Stimulated activated CD4-positive, alpha-beta T cell treated with anti-CD3 and anti-CD28 coated beads, Interleukin-12 subunit alpha, Interleukin-12 subunit beta, amount 100 ng/mL, for 24 hours (primary cell): ENCODE results near the gene AUTS2.

ENCODE experiments used
- DNase-seq, 2 experiments: peaks; one replicate each; pipeline ENCODE4 v3.0.0-alpha.2; 2020; ENCODE audit warnings: low read depth in 2 of 2

Gene AUTS2

DNA sequence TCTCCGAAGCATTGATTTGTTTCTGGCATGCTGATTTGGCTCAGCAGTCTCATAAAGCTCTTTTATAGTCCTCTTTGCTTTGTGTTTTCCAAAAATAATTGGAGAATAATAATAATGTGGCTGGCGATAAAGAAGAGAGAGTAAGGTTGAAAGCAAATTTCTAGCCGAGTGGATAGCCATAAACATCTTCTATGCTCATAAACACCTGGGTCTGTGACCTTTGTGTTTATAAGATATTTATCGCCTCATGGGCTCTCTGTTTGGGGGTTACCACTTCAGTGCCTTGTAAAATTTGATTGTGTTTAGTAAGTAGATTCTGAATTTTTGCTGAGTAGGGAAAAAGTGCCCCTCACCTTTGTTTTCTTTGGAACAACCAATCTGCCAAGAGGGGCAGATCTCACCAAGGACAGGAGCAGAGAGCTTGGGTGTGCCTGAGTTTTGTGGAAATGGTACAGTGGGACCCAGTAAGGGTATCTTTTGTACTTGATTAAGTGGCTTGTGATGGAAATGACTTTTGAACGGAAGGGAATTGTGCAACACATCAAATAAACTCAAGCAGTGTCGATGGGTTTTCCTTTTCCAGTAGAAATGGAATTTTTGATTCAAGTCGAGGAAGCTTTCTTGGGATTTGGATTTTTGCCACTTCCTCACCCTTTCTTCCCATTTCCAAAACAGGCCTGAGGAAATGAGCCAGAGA lies 220.5 kb downstream of the AUTS2 start:
- no peak for DNase-seq

DNA sequence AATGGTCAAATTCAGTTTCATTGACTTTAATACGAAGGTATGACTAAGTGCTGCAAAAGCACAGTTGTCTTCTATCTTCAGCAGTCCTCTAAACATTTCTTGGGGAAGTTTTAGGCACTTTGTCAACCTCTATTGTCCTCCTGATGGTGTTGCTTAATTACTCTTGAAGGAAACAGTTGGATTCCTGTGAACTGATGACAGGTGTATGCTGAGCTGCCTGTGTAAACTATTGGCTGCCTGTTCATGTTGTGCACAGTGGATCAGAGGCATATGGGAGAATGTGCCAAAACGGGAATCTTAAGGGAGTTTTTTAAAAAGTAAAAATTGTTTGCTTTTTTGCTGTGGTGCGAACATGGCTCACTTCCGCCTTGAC lies 221.0 kb downstream of the AUTS2 start:
- no peak for DNase-seq

DNA sequence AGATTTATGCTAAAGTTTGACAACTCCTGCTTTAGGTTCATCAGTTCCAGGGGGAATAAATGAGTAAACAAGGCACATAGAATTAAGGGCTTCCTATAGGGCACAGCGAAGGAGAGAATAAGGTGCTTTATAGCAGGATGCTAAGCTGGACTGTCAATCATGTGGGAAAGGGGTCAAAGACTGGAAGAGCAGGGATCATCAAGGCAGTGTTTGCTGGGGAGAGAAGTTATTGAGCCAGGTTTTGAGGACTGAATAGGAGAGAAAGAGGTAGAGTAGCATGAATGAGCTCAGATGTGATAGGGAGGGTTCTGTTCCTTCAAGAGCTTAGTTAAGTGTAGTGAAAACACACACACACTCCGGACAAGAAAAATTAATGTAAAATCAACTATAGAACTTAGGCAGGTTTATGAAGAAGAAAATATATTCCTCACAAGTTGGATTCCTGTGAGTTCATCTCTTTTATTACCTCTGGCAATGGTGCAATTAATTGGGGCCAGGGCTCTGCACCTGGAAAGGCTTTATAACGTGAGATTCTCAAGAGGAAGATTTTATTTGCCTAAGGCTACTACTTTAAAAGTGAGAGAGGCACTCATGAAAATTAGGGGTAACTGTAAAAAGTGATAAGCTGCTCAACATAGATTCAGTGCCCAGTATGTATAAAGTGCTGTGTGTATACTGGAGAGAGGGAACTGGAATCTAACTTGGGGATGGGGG lies 222.4 kb downstream of the AUTS2 start:
- DNase-seq, result no peak

DNA sequence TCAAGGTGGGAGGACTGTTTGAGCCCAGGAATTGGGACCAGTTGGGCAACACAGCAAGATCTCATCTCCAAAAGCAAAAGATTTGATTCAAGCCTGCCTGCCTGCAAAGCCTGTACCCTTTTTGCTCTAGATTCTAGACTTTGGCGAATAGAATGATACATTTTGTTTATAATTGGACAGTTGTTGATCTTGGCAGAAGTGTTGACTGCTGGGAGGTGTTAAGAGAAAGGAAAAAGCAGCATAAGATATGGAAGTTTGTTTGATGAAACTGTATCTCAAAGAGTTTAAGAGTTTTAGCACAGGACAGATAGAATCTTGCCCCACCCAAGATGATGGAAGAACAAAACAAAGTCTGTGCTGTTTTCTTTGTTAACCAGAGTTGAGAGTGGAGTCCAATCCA lies 224.1 kb downstream of the AUTS2 start:
- no peak for DNase-seq

DNA sequence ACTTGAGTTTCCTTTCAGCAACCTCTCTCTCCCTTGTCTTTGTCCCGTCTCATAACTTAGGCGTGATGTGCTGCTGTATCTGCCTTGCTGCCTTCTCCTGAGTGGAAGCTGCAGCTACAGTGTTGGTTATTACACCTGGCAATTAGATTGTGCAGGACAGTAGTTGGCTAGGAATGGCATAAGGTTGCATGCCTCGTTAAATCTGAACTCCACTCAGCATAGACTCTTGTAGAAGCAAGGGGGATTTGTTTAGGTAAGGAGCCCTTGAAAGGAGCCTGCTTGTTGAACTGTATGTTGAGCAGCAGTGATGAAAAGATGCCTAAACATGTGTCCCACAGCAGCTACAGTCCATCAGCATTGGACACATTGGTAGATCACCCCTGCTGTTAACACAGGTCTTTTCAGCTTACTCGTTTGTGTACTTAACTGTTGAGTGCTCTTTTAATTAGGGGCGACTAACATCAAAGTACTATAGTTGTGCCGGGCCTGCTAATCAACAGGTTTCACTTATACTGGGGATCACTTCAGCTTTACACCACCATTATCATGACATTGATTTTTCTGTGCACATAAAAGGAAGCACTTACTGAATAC lies 225.0 kb downstream of the AUTS2 start:
- no peak for DNase-seq

DNA sequence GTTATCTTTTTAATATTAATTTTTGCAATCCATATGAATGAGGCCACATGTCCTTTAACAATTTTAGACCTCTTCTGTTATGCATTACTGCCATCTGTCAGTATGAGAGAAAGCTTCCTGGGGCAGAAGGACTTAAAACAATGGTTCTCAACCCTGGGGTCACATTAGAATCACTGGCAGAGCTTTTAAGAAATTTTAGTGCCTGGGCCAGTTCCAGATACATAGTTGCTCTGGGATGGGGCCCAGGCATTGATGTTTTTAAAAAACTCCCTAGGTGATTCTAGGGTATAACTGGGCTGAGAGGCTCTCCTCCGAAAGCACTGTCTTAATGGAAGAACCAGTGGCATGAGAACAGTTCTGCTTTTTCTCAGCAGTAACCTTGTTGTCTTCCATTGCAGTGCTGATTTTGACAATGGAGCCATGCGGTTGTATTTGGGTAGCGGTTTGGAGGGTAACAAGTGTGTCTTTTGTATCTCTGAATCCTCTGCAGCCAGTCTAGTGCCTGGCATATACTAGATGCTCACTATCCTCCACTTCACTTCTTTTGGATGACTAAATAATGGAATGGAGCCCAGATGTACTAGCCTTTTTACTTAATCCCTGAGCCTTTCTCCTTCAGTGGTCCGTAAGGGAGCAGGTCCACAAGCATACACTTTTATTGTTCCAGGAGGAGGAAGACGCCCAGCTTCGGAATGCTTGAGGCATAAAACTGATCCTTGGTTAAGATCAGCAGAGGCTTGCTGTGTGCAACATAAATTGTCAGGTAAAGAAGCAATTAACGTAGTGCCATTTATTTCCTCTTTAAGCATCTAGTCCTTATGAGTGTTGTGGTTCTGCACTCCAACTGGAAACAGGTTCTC lies 227.1 kb downstream of the AUTS2 start:
- DNase-seq, result no peak

DNA sequence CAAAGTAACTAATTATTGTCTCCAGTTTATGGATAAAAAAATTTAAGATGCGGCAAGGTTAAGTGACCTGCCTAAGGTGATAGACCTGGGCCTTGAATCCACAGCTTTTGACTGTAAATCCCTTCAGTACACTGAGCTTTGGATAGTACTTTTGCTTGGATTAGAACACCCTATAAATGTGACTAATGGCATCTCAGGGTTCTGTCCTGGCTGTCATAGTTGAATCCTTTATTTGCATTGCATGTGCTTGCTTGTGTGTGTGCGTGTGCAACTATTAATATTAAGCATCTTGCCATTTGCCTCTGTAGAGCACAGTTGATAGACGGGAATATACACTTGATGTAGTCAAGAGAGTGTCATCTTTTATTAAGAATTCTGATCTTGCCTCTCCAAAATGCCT lies 228.0 kb downstream of the AUTS2 start:
- no peak for DNase-seq

DNA sequence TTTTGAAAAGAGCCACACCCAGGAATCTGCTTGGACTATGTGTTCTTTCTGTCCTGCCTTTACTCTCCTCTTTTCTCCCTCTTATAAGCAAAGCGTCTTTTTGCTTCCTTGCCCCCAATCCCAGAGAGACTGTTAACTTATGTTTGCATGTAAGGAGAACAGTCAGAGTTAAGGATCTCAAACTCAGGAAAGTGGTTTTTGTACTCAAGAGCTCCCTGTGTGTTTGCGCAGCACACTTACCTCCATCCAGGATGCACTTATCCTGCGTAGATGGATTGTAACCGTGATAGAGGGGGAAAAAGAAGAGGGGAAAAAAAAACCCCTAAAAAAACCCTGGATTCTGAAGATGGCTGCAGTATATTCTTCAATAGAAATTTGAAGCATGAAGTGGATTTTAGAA lies 228.9 kb downstream of the AUTS2 start:
- DNase-seq, result no peak

DNA sequence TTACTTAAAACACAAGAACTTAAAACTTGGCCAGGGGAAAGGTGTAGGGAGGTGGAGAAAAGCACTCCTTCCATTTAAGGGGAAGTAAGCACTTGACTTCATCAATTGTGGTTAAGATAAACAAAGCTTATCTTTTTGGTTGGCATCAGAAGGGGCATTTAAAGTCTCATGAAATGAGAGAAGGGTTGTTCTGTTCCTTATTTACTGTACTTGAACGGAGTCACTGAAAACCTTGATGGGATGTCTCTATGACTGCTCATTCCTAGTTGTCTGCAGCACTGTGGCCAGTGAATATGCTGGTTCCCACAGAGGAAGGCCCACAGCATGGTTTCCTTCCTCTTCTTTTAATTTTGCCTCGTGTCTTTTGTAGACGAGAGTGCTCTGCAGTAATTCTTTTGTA lies 229.3 kb downstream of the AUTS2 start:
- no peak for DNase-seq

DNA sequence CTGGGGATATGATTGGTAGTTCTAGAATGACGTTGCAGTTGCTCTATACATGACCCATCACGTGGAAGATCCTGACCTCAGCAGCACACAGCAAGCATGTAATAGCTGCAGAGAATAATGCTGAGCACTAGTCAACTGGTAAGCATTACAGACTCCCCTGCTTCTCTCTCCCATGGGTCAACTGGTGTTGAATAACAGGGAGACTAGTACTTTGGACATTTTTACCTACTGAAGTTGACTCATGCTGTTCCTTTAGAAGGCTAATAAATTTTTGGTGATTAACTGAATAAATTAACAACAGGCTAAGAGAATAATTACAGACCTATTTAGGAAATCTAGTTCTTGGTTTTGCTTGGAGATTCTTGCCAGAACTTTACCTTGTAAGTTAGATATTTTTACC lies 234.1 kb downstream of the AUTS2 start:
- no peak for DNase-seq

DNA sequence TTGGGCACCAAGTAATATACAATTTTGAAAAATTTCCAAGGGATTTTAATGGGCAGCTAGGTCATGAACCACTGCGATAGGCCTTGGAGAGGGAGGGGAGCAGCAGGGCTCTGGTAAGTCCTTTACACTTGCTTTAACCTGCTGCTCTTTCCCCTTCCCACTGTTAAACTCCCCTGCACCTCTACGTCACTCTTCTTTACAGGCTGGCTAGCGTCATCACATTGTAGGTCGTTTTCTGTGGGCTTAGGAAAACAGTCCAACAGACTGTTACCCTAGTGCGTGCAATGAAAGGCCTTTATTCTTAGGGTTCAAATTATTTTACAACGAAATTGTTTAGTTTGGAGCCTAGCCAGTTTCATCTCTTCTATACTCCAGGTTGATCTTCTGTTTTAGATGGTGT lies 235.7 kb downstream of the AUTS2 start:
- DNase-seq, result no peak

DNA sequence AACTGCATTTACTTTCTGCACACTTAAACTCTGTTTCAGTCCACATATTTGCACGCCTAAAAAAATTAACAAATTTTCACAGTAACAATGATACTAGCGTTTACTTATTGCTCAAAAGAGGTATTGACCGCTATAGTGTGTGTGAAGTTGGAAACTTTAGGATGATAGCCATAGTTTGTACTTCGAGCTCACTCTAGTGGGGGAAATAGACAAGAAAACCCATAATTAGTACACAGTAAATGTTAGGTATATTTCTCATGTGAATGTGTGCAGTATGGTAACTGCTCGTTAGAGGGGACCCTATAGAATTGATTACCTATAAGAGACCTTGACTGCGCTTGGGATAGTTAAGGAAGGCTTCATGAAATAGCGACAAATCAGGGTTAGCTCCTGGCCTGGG lies 238.4 kb downstream of the AUTS2 start:
- no peak for DNase-seq

DNA sequence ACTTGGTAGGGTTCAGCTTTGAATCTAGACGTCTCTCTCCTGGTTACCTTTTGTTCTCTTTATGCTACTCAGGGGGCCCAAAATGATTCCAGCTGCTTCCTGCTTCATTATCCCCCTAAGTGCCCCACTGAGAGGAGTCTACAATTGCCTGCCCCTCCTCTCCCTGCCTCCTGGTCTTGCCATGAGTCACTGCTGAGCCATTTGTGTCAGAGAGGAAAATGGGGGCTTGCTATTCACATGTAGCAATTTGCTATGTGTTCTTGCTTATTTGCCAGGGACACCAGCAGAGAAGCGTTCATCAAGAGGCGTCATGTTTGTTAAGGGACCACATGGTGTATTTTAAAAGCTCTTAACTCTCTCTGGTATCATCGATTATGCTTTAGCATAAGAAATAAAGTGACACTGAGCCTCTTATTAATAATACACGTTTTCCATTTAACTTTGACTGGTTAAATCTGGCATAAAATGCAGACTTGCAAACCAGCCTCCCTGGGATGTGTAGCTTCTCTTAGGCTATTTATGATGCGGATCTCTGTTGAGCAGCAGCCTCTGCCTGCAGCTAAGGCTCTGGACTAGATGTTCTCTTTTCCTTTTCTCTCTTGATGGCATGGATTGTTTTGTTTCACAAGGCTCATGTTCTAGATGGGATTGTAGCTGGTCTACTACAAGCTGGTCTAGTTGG lies 239.3 kb downstream of the AUTS2 start:
- no peak for DNase-seq

DNA sequence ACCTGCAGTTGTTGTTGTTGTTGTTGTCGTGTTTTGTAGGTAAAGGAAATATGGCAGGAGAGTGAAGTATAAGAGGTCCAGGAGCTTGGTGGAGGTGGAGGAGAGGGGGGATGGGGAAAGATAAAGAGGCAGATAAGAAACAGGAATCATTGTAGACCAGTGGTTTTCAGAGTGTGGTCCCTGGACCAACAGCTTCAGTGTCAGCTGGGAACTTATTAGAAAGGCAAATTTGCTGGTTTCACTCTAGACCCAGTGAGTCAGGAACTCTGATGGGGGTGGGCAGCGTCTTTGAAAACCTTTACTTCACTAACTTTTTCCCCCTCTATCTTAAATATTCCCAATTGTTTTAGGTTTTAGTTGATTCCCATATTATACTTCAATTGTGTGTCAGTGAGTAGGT lies 241.5 kb downstream of the AUTS2 start:
- DNase-seq, result no peak

DNA sequence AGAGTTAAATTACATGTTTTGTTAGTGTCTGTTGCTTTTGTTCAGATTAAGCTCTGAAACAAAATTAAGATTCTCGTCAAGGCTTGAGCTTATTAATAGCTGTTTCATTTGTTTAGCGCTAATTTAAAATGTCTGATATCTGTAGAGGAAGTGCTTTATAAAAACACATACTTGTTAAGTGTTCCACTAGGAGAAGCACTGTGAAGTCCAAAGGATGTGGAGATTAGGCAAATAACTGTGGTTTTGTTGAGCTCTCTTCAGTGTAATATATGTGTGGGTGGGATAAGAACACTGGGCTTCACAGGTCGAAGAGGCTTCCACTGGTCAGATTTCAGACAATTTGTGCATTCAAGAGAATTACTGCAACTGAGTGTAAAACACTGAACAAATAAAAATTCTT lies 242.0 kb downstream of the AUTS2 start:
- DNase-seq, result no peak

DNA sequence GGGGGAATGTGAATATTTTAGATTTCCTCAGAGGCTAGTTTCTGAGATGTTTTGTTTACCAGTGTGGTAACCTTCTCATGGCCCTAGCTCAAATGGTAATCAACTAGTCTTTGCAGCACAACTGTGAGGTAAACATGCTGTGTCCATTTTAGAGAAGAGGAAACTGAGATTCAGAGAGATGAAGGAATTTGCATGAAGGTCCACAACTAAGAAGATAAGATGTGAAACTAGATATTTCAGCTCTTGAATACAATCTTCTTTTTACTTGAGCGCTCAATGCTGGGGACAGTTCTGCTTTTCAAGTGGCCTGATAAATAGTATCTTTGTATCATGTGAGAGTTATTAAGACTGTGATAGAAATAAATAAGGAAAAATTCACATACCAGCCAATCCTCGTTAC lies 245.4 kb downstream of the AUTS2 start:
- no peak for DNase-seq

DNA sequence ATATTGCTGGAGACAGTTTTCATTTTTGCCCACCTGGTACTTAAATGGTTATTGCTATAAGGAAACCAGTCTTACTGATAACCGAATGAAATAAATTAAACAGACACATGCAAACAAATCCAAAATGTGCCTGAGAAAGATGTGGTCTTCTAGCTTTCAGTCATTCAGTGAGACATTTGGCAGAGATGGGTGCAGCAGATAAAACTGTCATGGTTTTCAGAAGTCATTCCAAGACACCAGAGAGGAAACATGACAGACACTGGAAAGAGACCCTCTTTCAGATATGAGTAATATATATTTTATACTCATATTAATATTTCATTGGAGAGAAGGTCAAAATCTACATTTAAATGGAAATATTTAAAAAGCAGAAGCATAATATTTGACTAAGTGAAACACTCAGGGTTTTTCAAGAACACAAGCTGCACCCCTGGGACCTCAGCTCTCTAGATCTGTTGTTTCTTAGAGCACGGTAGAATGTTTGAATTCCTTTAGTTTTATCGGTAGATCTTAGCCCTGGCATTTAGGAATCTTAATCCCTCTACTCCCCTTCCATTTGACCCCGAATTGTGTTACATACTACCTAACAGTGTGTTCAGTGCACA lies 246.1 kb downstream of the AUTS2 start:
- DNase-seq, result no peak

DNA sequence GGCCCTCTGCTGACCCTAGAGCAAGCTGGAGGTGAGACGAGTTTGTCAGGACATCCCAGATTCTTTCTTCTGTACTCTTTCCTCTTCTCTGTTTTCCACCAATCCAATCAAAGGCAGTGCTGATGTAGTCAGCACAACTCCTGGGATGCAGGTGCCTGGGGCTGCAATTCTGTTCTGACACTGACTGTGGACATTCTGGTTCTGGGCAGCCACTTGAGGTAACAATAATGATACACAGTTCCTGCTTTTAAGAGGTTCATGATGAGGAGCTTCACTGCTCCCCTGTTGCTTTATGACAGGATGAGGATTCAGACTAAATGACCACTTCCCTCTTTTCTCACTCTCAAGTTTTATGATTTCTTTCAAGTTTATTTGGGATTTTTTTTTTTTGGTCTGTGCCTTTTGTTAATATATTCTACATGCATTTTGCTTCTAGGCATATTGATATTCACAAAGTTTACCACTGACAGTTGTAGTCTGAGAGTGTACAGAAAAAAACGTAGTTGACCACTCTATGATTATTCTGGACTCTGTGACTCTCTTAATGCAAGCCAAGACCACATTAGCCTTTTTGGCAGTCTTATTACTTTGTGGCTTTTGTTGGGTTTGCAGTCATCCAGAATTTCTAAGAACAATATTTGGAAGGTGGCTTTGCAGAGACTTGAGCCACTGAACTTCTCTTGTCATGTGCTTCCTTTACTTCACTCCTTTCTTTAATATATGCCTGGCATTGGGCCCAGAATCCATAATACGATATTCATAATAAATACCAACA lies 247.6 kb downstream of the AUTS2 start:
- no peak for DNase-seq

DNA sequence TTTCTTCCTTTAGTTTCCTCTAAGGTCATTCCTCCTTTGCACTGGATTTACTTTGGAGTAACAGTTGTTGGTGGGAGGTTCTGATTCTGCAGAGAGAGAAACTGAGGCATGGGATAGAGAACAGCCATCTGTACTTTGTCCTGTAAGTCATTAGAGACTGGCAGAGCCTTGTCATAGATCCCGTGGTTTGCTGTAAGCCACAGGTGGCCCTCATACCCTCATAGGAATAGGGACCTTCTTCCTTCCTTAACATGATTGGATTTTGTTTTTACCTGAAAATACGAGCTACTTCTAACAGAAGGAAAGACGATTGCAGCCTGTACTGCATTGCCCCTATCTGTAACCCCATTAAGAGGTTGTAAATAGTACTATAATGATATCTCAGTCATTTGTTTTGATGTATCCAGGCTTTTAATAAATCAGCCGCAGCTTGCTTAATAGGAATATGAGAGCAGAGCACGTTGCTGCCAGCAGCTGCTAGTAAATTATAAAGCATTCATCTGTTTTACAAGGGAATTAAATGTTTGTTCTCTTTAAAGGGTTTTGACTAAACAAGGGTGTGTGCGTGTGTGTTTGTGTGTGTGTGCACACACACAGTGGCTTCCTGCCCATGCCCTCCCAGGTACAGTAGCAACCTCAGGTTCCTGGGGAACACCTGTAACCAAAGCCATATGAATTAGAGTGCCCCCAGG lies 249.8 kb downstream of the AUTS2 start:
- DNase-seq, result no peak

DNA sequence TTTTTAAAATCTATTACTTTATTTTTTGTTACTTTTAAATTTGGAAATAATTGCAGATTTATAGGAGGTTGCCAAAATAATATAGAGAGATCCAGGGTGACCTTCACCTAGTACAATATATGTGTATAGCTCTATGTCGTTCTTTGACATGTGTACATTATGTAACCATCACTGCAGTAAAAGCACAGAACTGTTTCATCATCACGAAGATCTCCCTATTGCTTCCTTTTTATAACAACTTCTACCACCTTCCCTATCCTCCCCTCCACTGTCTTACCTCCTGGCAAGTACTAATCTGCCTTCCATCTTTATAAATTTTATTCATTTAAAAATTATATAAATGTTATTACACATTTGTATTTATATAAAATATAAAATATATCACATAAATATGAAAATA lies 251.0 kb downstream of the AUTS2 start:
- DNase-seq, result no peak
